Measurements from ENCODE around the gene WDR62.
"Not testable (repeated sequence)": the region's sequence is repeated elsewhere in the genome, so short reads cannot be mapped to it uniquely, and the experiment has no call there.

WDR62 gene

GRCh38 chr19:36121486-36122124 is 66.9 kb downstream of the WDR62 start:
- Histone ChIP-seq H3K9me3 (ENCODE audit: control insufficient read depth, low read length) (no peaks in the 10 kb centered on the region), H3K4me3 (ENCODE audit: low read length) (no peak overlapping the region), H3K9ac (ENCODE audit: low read length) (no peak overlapping the region), H3K4me1 (ENCODE audit: control insufficient read depth, insufficient read depth, low read length) (no peaks in the 10 kb centered on the region), H3K27me3 (ENCODE audit: control insufficient read depth, insufficient read depth, low read length) (no peaks in the 10 kb centered on the region), H3K36me3 (ENCODE audit: control insufficient read depth, insufficient read depth, low read length) (no peaks in the 10 kb centered on the region)

- Histone ChIP-seq H3K36me3 (ENCODE audit: control insufficient read depth, insufficient read depth, low read length) (no peaks in the 10 kb centered on the region), H3K4me3 (ENCODE audit: low read length) (no peak overlapping the region), H3K4me1 (ENCODE audit: control insufficient read depth, insufficient read depth, low read length) (peaks cover 11% of the 10 kb centered on the region), H3K27me3 (ENCODE audit: control insufficient read depth, insufficient read depth, low read length) (no peaks in the 10 kb centered on the region), H3K9ac (ENCODE audit: low read length) (no peak overlapping the region), H3K9me3 (ENCODE audit: control insufficient read depth, low read length) (no peaks in the 10 kb centered on the region)
Measured at GRCh38 chr19:36125557-36125956, 70.9 kb downstream of the WDR62 start.

GRCh38 chr19:36128392-36128736 is 73.7 kb downstream of the WDR62 start:
- no peaks in the 10 kb centered on the region for H3K9me3 ChIP-seq (ENCODE audit: control insufficient read depth, low read length)
- H3K9ac ChIP-seq (ENCODE audit: low read length) = peak overlapping the region; percentile 59
- peaks cover 22% of the 10 kb centered on the region for H3K4me1 ChIP-seq (ENCODE audit: control insufficient read depth, insufficient read depth, low read length)
- H3K4me3 ChIP-seq (ENCODE audit: low read length) = peak overlapping the region; percentile 3
- no peaks in the 10 kb centered on the region for H3K36me3 ChIP-seq (ENCODE audit: control insufficient read depth, insufficient read depth, low read length)
- H3K27me3 ChIP-seq (ENCODE audit: control insufficient read depth, insufficient read depth, low read length) = no peaks in the 10 kb centered on the region

GRCh38 chr19:36131221-36131620 is 76.5 kb downstream of the WDR62 start:
- not testable (repeated sequence) for H3K9ac ChIP-seq (ENCODE audit: low read length); H3K4me3 ChIP-seq (ENCODE audit: low read length); H3K27me3 ChIP-seq (ENCODE audit: control insufficient read depth, insufficient read depth, low read length); H3K9me3 ChIP-seq (ENCODE audit: control insufficient read depth, low read length); H3K36me3 ChIP-seq (ENCODE audit: control insufficient read depth, insufficient read depth, low read length)
- H3K4me1 ChIP-seq (ENCODE audit: control insufficient read depth, insufficient read depth, low read length) = peaks cover 26% of the 10 kb centered on the region

- H3K4me3 ChIP-seq (ENCODE audit: low read length); H3K27me3 ChIP-seq (ENCODE audit: control insufficient read depth, insufficient read depth, low read length); H3K36me3 ChIP-seq (ENCODE audit: control insufficient read depth, insufficient read depth, low read length); H3K9ac ChIP-seq (ENCODE audit: low read length); H3K9me3 ChIP-seq (ENCODE audit: control insufficient read depth, low read length): not testable (repeated sequence)
- H3K4me1 ChIP-seq (ENCODE audit: control insufficient read depth, insufficient read depth, low read length) = peaks cover 34% of the 10 kb centered on the region
Measured at GRCh38 chr19:36134867-36135266, 80.2 kb downstream of the WDR62 start.

- Histone ChIP-seq H3K9ac (ENCODE audit: low read length) (peak overlapping the region; percentile 73), H3K27me3 (ENCODE audit: control insufficient read depth, insufficient read depth, low read length) (no peaks in the 10 kb centered on the region), H3K9me3 (ENCODE audit: control insufficient read depth, low read length) (no peaks in the 10 kb centered on the region), H3K4me3 (ENCODE audit: low read length) (no peak overlapping the region), H3K36me3 (ENCODE audit: control insufficient read depth, insufficient read depth, low read length) (no peaks in the 10 kb centered on the region), H3K4me1 (ENCODE audit: control insufficient read depth, insufficient read depth, low read length) (peaks cover 37% of the 10 kb centered on the region)
Measured at GRCh38 chr19:36136964-36137686, 82.4 kb downstream of the WDR62 start.

- H3K4me3 ChIP-seq (ENCODE audit: low read length) = peak overlapping the region; percentile 100
- no peaks in the 10 kb centered on the region for H3K9me3 ChIP-seq (ENCODE audit: control insufficient read depth, low read length)
- H3K9ac ChIP-seq (ENCODE audit: low read length) = peak overlapping the region; percentile 100
- peaks cover 8% of the 10 kb centered on the region for H3K36me3 ChIP-seq (ENCODE audit: control insufficient read depth, insufficient read depth, low read length)
- H3K4me1 ChIP-seq (ENCODE audit: control insufficient read depth, insufficient read depth, low read length) = peaks cover 31% of the 10 kb centered on the region
- H3K27me3 ChIP-seq (ENCODE audit: control insufficient read depth, insufficient read depth, low read length) = no peaks in the 10 kb centered on the region
Measured at GRCh38 chr19:36139120-36139472, 84.4 kb downstream of the WDR62 start.

GRCh38 chr19:36139473-36140303 is 85.0 kb downstream of the WDR62 start, which contains the start of gene CAPNS1:
Gene CAPNS1, plus strand, starts transcription at chr19:36140066. Its CDS starts 946 bp downstream, at chr19:36141012.
- Histone ChIP-seq H3K27me3 (ENCODE audit: control insufficient read depth, insufficient read depth, low read length) (no peaks in the 10 kb centered on the region), H3K9me3 (ENCODE audit: control insufficient read depth, low read length) (no peaks in the 10 kb centered on the region), H3K4me3 (ENCODE audit: low read length) (peak within 1 kb of the TSS; percentile 100), H3K36me3 (ENCODE audit: control insufficient read depth, insufficient read depth, low read length) (peaks cover 8% of the 10 kb centered on the region), H3K4me1 (ENCODE audit: control insufficient read depth, insufficient read depth, low read length) (peaks cover 31% of the 10 kb centered on the region), H3K9ac (ENCODE audit: low read length) (peak within 1 kb of the TSS; percentile 100)

GRCh38 chr19:36140304-36141038 is 85.8 kb downstream of the WDR62 start:
- H3K27me3 ChIP-seq (ENCODE audit: control insufficient read depth, insufficient read depth, low read length) = no peaks in the 10 kb centered on the region
- H3K9ac ChIP-seq (ENCODE audit: low read length) = peak overlapping the region; percentile 100
- peaks cover 8% of the 10 kb centered on the region for H3K36me3 ChIP-seq (ENCODE audit: control insufficient read depth, insufficient read depth, low read length)
- H3K4me3 ChIP-seq (ENCODE audit: low read length) = peak overlapping the region; percentile 100
- H3K4me1 ChIP-seq (ENCODE audit: control insufficient read depth, insufficient read depth, low read length) = peaks cover 31% of the 10 kb centered on the region
- no peaks in the 10 kb centered on the region for H3K9me3 ChIP-seq (ENCODE audit: control insufficient read depth, low read length)

GRCh38 chr19:36141039-36141927 is 86.6 kb downstream of the WDR62 start:
- peak overlapping the region; percentile 100 for H3K9ac ChIP-seq (ENCODE audit: low read length)
- peaks cover 13% of the 10 kb centered on the region for H3K36me3 ChIP-seq (ENCODE audit: control insufficient read depth, insufficient read depth, low read length)
- no peaks in the 10 kb centered on the region for H3K9me3 ChIP-seq (ENCODE audit: control insufficient read depth, low read length)
- peaks cover 26% of the 10 kb centered on the region for H3K4me1 ChIP-seq (ENCODE audit: control insufficient read depth, insufficient read depth, low read length)
- no peaks in the 10 kb centered on the region for H3K27me3 ChIP-seq (ENCODE audit: control insufficient read depth, insufficient read depth, low read length)
- no peak overlapping the region for H3K4me3 ChIP-seq (ENCODE audit: low read length)

GRCh38 chr19:36142046-36142445 is 87.3 kb downstream of the WDR62 start:
- Histone ChIP-seq H3K4me3 (ENCODE audit: low read length) (no peak overlapping the region), H3K9ac (ENCODE audit: low read length) (no peak overlapping the region), H3K4me1 (ENCODE audit: control insufficient read depth, insufficient read depth, low read length) (peaks cover 18% of the 10 kb centered on the region), H3K27me3 (ENCODE audit: control insufficient read depth, insufficient read depth, low read length) (no peaks in the 10 kb centered on the region), H3K9me3 (ENCODE audit: control insufficient read depth, low read length) (no peaks in the 10 kb centered on the region), H3K36me3 (ENCODE audit: control insufficient read depth, insufficient read depth, low read length) (peaks cover 18% of the 10 kb centered on the region)
